HPDE6-E6E7 (cell line): ENCODE data around the gene GJA3.

ENCODE experiments used
- DNase-seq: peaks from one replicate; pipeline ENCODE4 v3.0.0; 2011; ENCODE audit warnings: missing footprints; ENCODE audit errors: extremely low spot score

Gene GJA3

GRCh38 chr13:20151016-20151415 is 9.8 kb downstream of the GJA3 start:
- DNase-seq = no peak

- no peak for DNase-seq
These were observed 10.3 kb downstream of the GJA3 start for GRCh38 chr13:20150561-20150960.

GRCh38 chr13:20149762-20150161 is 11.1 kb downstream of the GJA3 start:
- no peak for DNase-seq

GRCh38 chr13:20148501-20149183 is 12.2 kb downstream of the GJA3 start:
- DNase-seq = no peak

- no peak for DNase-seq
These were observed 14.5 kb downstream of the GJA3 start for GRCh38 chr13:20146381-20146780.

- no peak for DNase-seq
These were observed 15.3 kb downstream of the GJA3 start for GRCh38 chr13:20145521-20145920.

GRCh38 chr13:20144141-20144850 is 16.6 kb downstream of the GJA3 start:
- DNase-seq = no peak

- no peak for DNase-seq
These were observed 17.8 kb downstream of the GJA3 start for GRCh38 chr13:20142927-20143480.

- no peak for DNase-seq
These were observed 18.6 kb downstream of the GJA3 start for GRCh38 chr13:20142023-20142926.

GRCh38 chr13:20141238-20142022 is 19.4 kb downstream of the GJA3 start:
- DNase-seq = no peak

- no peak for DNase-seq
These were observed 20.4 kb downstream of the GJA3 start for GRCh38 chr13:20140487-20140886.

- no peak for DNase-seq
These were observed 23.0 kb downstream of the GJA3 start for GRCh38 chr13:20137875-20138274.

- DNase-seq = no peak
These were observed 23.8 kb downstream of the GJA3 start for GRCh38 chr13:20136781-20137703.

- no peak for DNase-seq
These were observed 26.1 kb downstream of the GJA3 start for GRCh38 chr13:20134732-20135131.

GRCh38 chr13:20132052-20132634 is 28.7 kb downstream of the GJA3 start:
- no peak for DNase-seq

GRCh38 chr13:20131057-20131832 is 29.6 kb downstream of the GJA3 start:
- no peak for DNase-seq

- DNase-seq = no peak
These were observed 30.2 kb downstream of the GJA3 start for GRCh38 chr13:20130652-20131051.

- no peak for DNase-seq
These were observed 30.8 kb downstream of the GJA3 start for GRCh38 chr13:20130012-20130411.

GRCh38 chr13:20129076-20129475 is 31.8 kb downstream of the GJA3 start:
- DNase-seq = no peak
